GM12891 (cell line): ENCODE results near the gene MRPL55.

ENCODE experiments used
- POLR2A ChIP-seq: IDR thresholded peaks from 2 replicates; pipeline ENCODE4 v1.6.1; 2011; ENCODE audit warnings: low read depth, low read length, control low read depth
- POLR2AphosphoS5 ChIP-seq: IDR thresholded peaks from 2 replicates; pipeline ENCODE4 v1.6.1; 2011; ENCODE audit warnings: low read depth, low read length, control low read depth
- TAF1 ChIP-seq: IDR thresholded peaks from 2 replicates; pipeline ENCODE4 v1.6.1; 2011; ENCODE audit warnings: low read depth, low read length, control low read depth

DNA sequence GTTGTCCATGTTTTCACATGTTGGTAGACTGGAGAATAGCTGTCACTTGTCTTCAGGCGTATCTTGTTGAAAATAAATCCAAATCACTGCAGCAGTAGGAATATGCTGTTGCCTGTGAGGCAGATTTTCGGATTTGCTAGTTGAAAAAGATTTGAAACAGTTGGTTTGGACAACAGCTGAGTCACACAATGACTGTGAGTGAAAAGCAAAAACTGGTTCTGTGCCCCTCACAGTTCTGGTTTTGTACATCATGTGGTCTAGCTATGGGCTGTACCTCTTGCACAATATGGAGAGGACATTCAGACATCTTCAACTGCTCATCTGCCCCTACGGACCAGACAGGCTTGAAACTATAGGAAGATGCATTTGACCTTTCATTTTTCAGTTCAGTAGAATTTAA is 24.8 kb downstream of the MRPL55 start:
- TF ChIP-seq POLR2A (no peak), POLR2AphosphoS5 (no peak; the same call in 1 of the 2 replicates), TAF1 (0 out of 2 replicates have a peak, but pooled peaks have one; percentile 10)
